ENCODE results near the gene CAST.

CAST gene

GRCh38 chr5:96677496-96677895 is 15.3 kb downstream of the CAST start:
- Mint-ChIP-seq H3K27me3 (no peaks in the 10 kb centered on the region), H3K36me3 (ENCODE audit: low read depth) (peaks cover 15% of the 10 kb centered on the region), H3K9me3 (no peaks in the 10 kb centered on the region), H3K4me3 (no peak overlapping the region), H3K4me1 (peaks cover 12% of the 10 kb centered on the region), H3K27ac (no peak overlapping the region)
- DNase-seq, result no peak
- ATAC-seq, result no peak

GRCh38 chr5:96679293-96679692 is 17.1 kb downstream of the CAST start:
- Mint-ChIP-seq H3K36me3 (ENCODE audit: low read depth) (peaks cover 13% of the 10 kb centered on the region), H3K4me3 (no peak overlapping the region), H3K27ac (no peak overlapping the region), H3K9me3 (no peaks in the 10 kb centered on the region), H3K27me3 (no peaks in the 10 kb centered on the region), H3K4me1 (peaks cover 21% of the 10 kb centered on the region)
- no peak for ATAC-seq
- DNase-seq, result no peak

GRCh38 chr5:96680759-96681470 is 18.7 kb downstream of the CAST start:
- H3K36me3 Mint-ChIP-seq (ENCODE audit: low read depth), result peaks cover 15% of the 10 kb centered on the region
- H3K27me3 Mint-ChIP-seq, result no peaks in the 10 kb centered on the region
- no peak for DNase-seq
- ATAC-seq, result no peak
- peaks cover 21% of the 10 kb centered on the region for H3K4me1 Mint-ChIP-seq
- H3K4me3 Mint-ChIP-seq, result no peak overlapping the region
- no peak overlapping the region for H3K27ac Mint-ChIP-seq
- H3K9me3 Mint-ChIP-seq, result no peaks in the 10 kb centered on the region

- peak overlapping the region; percentile 2 for H3K27ac Mint-ChIP-seq
- H3K9me3 Mint-ChIP-seq, result no peaks in the 10 kb centered on the region
- DNase-seq (no peak), ATAC-seq (peak; percentile 72)
- peaks cover 40% of the 10 kb centered on the region for H3K4me1 Mint-ChIP-seq
- H3K36me3 Mint-ChIP-seq (ENCODE audit: low read depth), result peaks cover 12% of the 10 kb centered on the region
- no peak overlapping the region for H3K4me3 Mint-ChIP-seq
- H3K27me3 Mint-ChIP-seq, result no peaks in the 10 kb centered on the region
These were observed 21.2 kb downstream of the CAST start for GRCh38 chr5:96683392-96683791.

- Mint-ChIP-seq H3K27me3 (no peaks in the 10 kb centered on the region), H3K36me3 (ENCODE audit: low read depth) (peaks cover 11% of the 10 kb centered on the region), H3K9me3 (no peaks in the 10 kb centered on the region), H3K4me1 (peaks cover 40% of the 10 kb centered on the region), H3K4me3 (no peak overlapping the region), H3K27ac (no peak overlapping the region)
- DNase-seq (no peak), ATAC-seq (no peak)
These were observed 21.6 kb downstream of the CAST start for GRCh38 chr5:96683810-96684209.

- no peaks in the 10 kb centered on the region for H3K9me3 Mint-ChIP-seq
- H3K4me1 Mint-ChIP-seq, result peaks cover 41% of the 10 kb centered on the region
- H3K27me3 Mint-ChIP-seq, result no peaks in the 10 kb centered on the region
- H3K4me3 Mint-ChIP-seq, result no peak overlapping the region
- DNase-seq (no peak), ATAC-seq (no peak)
- H3K36me3 Mint-ChIP-seq (ENCODE audit: low read depth), result peaks cover 5% of the 10 kb centered on the region
- no peak overlapping the region for H3K27ac Mint-ChIP-seq
These were observed 24.9 kb downstream of the CAST start for GRCh38 chr5:96687080-96687479.

- DNase-seq, result no peak
- Mint-ChIP-seq H3K36me3 (ENCODE audit: low read depth) (peaks cover 5% of the 10 kb centered on the region), H3K4me1 (peaks cover 32% of the 10 kb centered on the region), H3K27ac (no peak overlapping the region), H3K27me3 (no peaks in the 10 kb centered on the region), H3K9me3 (no peaks in the 10 kb centered on the region), H3K4me3 (peak overlapping the region; percentile 21)
- ATAC-seq, result peak; percentile 82
These were observed 25.8 kb downstream of the CAST start for GRCh38 chr5:96687812-96688453.

- peaks cover 4% of the 10 kb centered on the region for H3K36me3 Mint-ChIP-seq (ENCODE audit: low read depth)
- ATAC-seq, result no peak
- H3K4me1 Mint-ChIP-seq, result peaks cover 23% of the 10 kb centered on the region
- H3K27ac Mint-ChIP-seq, result no peak overlapping the region
- no peak overlapping the region for H3K4me3 Mint-ChIP-seq
- DNase-seq, result no peak
- no peaks in the 10 kb centered on the region for H3K27me3 Mint-ChIP-seq
- H3K9me3 Mint-ChIP-seq, result no peaks in the 10 kb centered on the region
These were observed 28.7 kb downstream of the CAST start for GRCh38 chr5:96690861-96691260.

GRCh38 chr5:96691503-96692303 is 29.5 kb downstream of the CAST start:
- no peak for DNase-seq
- no peak for ATAC-seq
- H3K9me3 Mint-ChIP-seq, result no peaks in the 10 kb centered on the region
- no peaks in the 10 kb centered on the region for H3K36me3 Mint-ChIP-seq (ENCODE audit: low read depth)
- peaks cover 16% of the 10 kb centered on the region for H3K4me1 Mint-ChIP-seq
- H3K4me3 Mint-ChIP-seq, result no peak overlapping the region
- H3K27ac Mint-ChIP-seq, result no peak overlapping the region
- no peaks in the 10 kb centered on the region for H3K27me3 Mint-ChIP-seq

GRCh38 chr5:96692441-96692840 is 30.3 kb downstream of the CAST start:
- Mint-ChIP-seq H3K27me3 (no peaks in the 10 kb centered on the region), H3K27ac (no peak overlapping the region)
- ATAC-seq, result no peak

GRCh38 chr5:96699186-96699820 is 37.1 kb downstream of the CAST start:
- Mint-ChIP-seq H3K9me3 (no peaks in the 10 kb centered on the region), H3K4me1 (peaks cover 34% of the 10 kb centered on the region), H3K4me3 (no peak overlapping the region), H3K27me3 (no peaks in the 10 kb centered on the region), H3K36me3 (ENCODE audit: low read depth) (peaks cover 11% of the 10 kb centered on the region), H3K27ac (no peak overlapping the region)
- no peak for ATAC-seq
- DNase-seq, result no peak

More at GRCh38 chr5:96692441-96692840, 30.3 kb downstream of the CAST start:
- no peak overlapping the region for H3K4me3 Mint-ChIP-seq
- H3K9me3 Mint-ChIP-seq, result no peaks in the 10 kb centered on the region
- peaks cover 3% of the 10 kb centered on the region for H3K36me3 Mint-ChIP-seq (ENCODE audit: low read depth)
- H3K4me1 Mint-ChIP-seq, result peaks cover 8% of the 10 kb centered on the region
- no peak for DNase-seq

GRCh38 chr5:96702503-96703383 is 40.6 kb downstream of the CAST start:
- Mint-ChIP-seq H3K27ac (peak overlapping the region; percentile 85), H3K9me3 (no peaks in the 10 kb centered on the region), H3K36me3 (ENCODE audit: low read depth) (peaks cover 7% of the 10 kb centered on the region), H3K27me3 (no peaks in the 10 kb centered on the region), H3K4me3 (peak overlapping the region; percentile 88), H3K4me1 (peaks cover 52% of the 10 kb centered on the region)
- DNase-seq (peak; percentile 83), ATAC-seq (peak; percentile 88)

- DNase-seq, result no peak
- Mint-ChIP-seq H3K36me3 (ENCODE audit: low read depth) (peaks cover 1% of the 10 kb centered on the region), H3K4me1 (peaks cover 56% of the 10 kb centered on the region), H3K27me3 (no peaks in the 10 kb centered on the region), H3K27ac (peak overlapping the region; percentile 85), H3K9me3 (no peaks in the 10 kb centered on the region), H3K4me3 (peak overlapping the region; percentile 88)
- ATAC-seq, result no peak
These were observed 41.3 kb downstream of the CAST start for GRCh38 chr5:96703384-96703920.

Data from activated naive CD8-positive, alpha-beta T cell treated with anti-CD3 and anti-CD28 coated beads, Interleukin-2, amount 50 U/mL, for 24 hours (primary cell).